GM18861 (cell line): ENCODE data around the gene KCNMA1.
"Not testable (repeated sequence)": the region's sequence is repeated elsewhere in the genome, so short reads cannot be mapped to it uniquely, and the experiment has no call there.

Experiments used
- ATAC-seq: cut with Tn5 transposase; IDR thresholded peaks from one replicate; pipeline ENCODE4 v1.9.1; 2021; ENCODE audit not compliant: unreplicated experiment

The KCNMA1 gene

GRCh38 chr10:77588886-77589285 lies 48.7 kb downstream of the KCNMA1 start:
- no peak for ATAC-seq

DNA sequence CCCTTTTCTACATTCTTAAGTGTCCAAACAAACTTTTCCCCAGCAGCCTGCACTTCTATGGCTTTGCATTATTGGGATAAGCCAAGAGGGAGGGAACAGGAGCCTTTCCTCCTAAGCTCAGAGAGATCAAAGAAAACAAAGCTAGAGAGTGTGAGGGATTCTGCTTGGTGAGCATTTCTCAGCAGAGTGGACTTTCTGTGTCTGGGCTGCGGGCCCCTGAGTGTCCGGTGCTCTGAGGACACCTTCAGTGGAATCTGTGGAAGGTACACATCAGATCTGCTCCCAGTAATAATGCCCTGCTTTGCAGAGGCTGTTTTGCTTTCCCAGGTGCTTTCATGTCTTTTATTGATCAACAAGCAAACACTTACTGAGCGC lies 50.2 kb downstream of the KCNMA1 start:
- ATAC-seq, result no peak

DNA sequence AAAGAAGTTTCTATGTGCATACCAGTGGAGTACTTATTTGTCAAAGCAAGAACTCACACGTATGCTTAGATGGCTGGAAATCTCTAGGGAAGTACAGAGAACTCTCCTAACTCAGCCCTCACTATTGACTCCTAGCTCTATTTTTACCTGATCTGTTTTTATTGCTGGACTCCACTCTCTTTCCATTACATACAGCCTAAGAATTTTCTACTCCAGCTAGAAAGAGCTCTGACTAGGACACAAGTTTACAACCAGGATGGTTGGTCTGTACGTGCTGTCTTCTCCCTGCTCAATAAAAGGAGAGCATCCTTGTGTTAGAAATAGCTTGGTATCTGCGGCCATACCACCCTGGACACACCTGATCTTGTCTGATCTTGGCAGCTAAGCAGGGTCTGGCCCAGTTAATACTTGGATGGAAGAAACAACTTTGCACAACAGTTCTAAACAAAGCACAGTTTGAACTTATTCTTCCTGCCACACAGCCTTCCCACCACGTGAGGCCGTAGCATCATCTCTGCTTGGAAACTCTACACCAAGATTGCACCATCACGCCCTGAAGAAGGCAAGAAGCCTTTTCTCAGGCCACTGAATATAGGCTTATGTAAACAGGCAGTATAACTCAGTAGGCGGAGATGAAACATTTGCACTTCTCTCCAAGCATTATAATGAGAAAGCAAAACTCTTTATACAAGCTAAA lies 50.7 kb downstream of the KCNMA1 start:
- no peak for ATAC-seq

DNA sequence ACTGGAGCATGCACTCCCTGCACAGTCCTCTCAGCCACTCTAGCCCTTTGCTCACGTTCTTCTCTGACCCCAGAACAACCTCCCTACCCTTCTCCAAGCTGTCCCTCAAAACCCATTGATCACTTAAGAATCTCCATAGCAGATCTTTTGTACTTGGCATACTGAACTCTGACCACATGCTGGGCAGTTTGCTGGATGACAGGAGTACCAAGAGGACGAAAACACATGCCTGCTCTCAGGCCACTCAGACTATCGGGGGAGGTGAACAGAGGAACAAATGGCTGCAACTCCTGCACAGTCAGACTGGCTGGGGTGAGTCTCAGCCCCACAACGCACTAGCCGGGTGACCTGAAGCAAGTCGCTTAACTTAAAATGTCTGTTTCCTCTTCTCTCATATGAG lies 52.7 kb downstream of the KCNMA1 start:
- no peak for ATAC-seq

DNA sequence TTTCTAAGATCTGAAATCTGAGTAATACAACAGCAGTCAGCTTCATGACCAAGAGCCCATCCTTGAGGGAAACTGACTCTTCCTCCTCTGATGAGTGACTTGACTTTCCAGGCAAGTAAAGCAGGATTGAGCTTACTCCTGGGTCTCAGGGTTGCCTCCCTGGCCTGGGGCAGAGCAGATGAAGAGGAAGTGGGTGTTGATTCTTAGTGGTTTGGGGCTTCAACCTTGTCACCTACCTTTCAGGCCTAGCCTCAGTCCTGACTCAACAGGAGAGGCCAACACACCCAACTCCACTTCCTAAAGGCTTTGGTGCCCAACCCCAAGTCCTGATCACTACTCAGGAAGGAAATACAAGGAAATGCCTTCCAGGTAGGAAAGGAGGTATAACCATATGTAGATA lies 54.1 kb downstream of the KCNMA1 start:
- ATAC-seq, result no peak

DNA sequence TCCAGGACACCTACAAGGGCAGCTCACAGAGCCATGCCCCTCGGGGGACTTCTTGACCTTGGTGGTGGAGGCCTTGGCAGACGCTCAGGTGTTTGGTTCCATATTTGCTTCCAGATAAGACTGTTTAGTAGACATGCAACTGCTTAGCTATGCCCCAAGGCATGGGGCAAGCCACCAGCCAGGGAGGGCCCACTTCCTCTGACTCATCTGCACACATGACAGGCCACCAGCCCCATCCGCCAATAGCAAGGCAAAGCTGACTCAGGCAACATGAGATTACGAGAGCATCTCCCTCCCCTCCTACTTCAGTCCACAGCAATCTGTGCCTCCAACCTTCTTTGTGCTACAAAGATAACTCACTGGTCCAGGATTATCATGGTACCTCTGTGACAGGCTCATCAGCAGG lies 54.9 kb downstream of the KCNMA1 start:
- no peak for ATAC-seq

GRCh38 chr10:77581738-77582137 lies 55.9 kb downstream of the KCNMA1 start:
- no peak for ATAC-seq

DNA sequence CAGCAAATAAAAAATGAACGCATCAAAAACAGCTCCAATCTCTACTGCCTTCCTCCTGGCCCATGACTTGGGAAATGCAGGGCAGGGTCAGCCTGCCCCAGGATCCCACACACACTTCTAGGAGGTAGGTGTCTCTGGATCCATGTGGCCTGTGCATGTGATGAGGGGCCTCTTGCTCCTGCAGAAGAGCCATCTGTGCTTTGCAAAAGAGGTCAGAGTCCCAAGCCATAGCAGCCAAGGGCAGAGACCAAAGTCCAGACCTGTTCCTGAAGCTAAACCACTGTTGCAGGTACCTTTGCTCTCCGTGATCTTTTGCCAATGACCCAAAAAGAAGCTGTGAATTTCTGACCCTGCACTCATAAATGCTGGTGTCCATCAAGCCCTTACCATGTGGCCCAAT lies 57.1 kb downstream of the KCNMA1 start:
- no peak for ATAC-seq

- ATAC-seq, result no peak
These were observed 58.9 kb downstream of the KCNMA1 start for GRCh38 chr10:77578583-77579227.

- ATAC-seq, result no peak
These were observed 59.9 kb downstream of the KCNMA1 start for GRCh38 chr10:77577666-77578229.

DNA sequence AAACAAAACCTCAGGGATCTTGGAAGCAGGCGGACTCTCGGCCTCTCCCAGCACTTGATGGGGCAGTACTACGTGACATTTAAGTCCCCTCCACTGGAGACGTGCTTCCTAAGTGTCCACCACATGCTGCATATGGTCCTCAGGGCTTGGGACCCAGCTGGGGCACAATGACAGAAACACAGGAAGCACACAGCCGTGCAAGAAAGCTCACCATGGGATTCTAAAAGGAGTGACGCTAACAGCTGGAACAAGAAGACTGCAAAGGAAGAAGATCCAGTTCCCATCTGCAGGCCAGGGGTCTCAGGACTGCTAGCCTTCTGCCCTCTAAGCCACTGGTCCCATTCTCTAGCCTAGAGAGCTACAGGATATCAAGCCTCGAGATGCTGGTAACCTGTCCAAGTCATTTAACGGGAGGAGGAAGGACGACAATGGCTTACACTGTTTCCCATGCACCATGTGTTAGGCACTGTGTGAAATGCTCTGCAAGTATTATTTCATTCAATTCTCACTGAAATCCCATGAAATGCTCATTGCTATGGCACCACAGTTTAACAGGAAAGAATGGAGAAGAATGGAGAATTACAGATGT lies 61.1 kb downstream of the KCNMA1 start:
- ATAC-seq, result no peak

DNA sequence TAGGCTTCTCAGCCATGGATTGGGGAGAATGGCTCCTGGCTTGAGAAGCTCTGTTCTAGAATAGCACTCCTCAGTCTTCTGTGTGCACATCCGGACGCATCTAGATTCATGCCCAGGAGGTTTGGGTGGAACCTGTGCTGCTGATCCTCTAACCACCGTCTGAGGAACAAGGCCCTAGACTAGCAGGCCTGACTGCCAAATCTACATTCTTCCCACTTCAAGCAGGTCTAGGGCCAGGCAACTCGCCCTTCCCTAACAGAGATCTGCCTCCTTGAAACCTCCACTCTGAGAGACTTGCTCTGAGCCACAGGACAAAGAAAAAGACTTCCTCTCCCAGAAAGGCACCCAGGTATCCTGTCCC lies 61.6 kb downstream of the KCNMA1 start:
- ATAC-seq, result no peak

GRCh38 chr10:77575271-77576006 lies 62.2 kb downstream of the KCNMA1 start:
- ATAC-seq, result no peak

DNA sequence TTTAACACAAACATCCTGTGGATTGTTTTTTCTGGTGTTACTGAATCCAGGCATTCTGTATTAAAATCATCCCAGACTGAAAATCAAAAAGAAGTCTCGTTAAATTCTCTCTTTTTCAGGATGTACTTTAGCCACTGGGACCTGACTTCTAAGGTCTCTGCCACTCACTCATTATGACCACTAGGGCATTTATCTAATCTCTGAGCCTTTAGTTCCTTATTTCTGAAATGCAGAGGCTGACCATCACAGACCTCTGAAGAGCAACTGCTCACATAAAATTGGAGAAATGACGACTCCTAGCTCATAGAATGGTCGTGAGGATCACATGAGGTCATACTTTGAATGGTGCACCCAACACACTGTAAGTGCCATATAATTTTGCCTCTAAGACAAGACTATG lies 63.2 kb downstream of the KCNMA1 start:
- ATAC-seq, result no peak

DNA sequence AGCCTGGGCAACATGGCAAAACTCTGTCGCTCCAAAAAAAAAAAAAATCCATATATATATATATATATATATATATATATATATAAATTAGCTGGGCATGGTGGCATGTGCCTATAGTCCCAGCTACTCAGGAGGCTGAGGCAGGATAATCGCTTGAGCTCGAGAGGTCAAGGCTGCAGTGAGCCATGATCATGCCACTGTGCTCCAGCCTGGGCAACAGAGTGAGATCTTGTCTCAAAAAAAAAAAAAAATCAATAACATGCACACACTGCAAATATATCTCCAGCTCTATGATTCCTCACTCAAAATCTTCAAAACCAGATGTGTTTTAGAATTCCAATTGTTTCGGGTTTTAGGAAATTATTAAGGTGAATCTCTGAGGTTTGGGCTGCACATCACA lies 65.1 kb downstream of the KCNMA1 start:
- not testable (repeated sequence) for ATAC-seq

GRCh38 chr10:77571490-77571889 lies 66.1 kb downstream of the KCNMA1 start:
- no peak for ATAC-seq

GRCh38 chr10:77566914-77567566 lies 70.6 kb downstream of the KCNMA1 start:
- ATAC-seq, result no peak

GRCh38 chr10:77566236-77566635 lies 71.4 kb downstream of the KCNMA1 start:
- no peak for ATAC-seq

- no peak for ATAC-seq
These were observed 72.0 kb downstream of the KCNMA1 start for GRCh38 chr10:77565590-77566023.

- ATAC-seq, result no peak
These were observed 72.6 kb downstream of the KCNMA1 start for GRCh38 chr10:77564731-77565589.
